ENCODE data around the gene ZSWIM4. TPM values are rescaled to one million over a fixed set of nuclear protein-coding genes. Genes with fewer than 3 reads are reported as not detected.

The ZSWIM4 gene
- total RNA-seq, 1 donor from 2014 or later, result 9.5 TPM

GRCh38 chr19:13756210-13756609 is 39.0 kb upstream of the ZSWIM4 start:
- no peak overlapping the region for H3K4me3 Mint-ChIP-seq (ENCODE audit: unreplicated experiment)
- H3K27me3 Mint-ChIP-seq (ENCODE audit: low read depth), result no peaks in the 10 kb centered on the region
- peaks cover 21% of the 10 kb centered on the region for H3K36me3 Mint-ChIP-seq (ENCODE audit: low read depth)
- DNase-seq (ENCODE audit: low spot score), result no peak
- no peaks in the 10 kb centered on the region for H3K9me3 Mint-ChIP-seq (ENCODE audit: low read depth)
- H3K27ac Mint-ChIP-seq (ENCODE audit: unreplicated experiment), result peak overlapping the region; percentile 20
- TF ChIP-seq, protein P1, sequence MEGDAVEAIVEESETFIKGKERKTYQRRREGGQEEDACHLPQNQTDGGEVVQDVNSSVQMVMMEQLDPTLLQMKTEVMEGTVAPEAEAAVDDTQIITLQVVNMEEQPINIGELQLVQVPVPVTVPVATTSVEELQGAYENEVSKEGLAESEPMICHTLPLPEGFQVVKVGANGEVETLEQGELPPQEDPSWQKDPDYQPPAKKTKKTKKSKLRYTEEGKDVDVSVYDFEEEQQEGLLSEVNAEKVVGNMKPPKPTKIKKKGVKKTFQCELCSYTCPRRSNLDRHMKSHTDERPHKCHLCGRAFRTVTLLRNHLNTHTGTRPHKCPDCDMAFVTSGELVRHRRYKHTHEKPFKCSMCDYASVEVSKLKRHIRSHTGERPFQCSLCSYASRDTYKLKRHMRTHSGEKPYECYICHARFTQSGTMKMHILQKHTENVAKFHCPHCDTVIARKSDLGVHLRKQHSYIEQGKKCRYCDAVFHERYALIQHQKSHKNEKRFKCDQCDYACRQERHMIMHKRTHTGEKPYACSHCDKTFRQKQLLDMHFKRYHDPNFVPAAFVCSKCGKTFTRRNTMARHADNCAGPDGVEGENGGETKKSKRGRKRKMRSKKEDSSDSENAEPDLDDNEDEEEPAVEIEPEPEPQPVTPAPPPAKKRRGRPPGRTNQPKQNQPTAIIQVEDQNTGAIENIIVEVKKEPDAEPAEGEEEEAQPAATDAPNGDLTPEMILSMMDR (IDR thresholded peaks at IDR 0.05), result no peak
- no peaks in the 10 kb centered on the region for H3K4me1 Mint-ChIP-seq (ENCODE audit: low read depth)

GRCh38 chr19:13757805-13758772 is 37.2 kb upstream of the ZSWIM4 start:
- peaks cover 29% of the 10 kb centered on the region for H3K36me3 Mint-ChIP-seq (ENCODE audit: low read depth)
- H3K4me3 Mint-ChIP-seq (ENCODE audit: unreplicated experiment), result no peak overlapping the region
- no peak for DNase-seq (ENCODE audit: low spot score)
- H3K4me1 Mint-ChIP-seq (ENCODE audit: low read depth), result no peaks in the 10 kb centered on the region
- H3K27ac Mint-ChIP-seq (ENCODE audit: unreplicated experiment), result no peak overlapping the region
- TF ChIP-seq, protein P1 (IDR thresholded peaks at IDR 0.05), result no peak
- no peaks in the 10 kb centered on the region for H3K9me3 Mint-ChIP-seq (ENCODE audit: low read depth)
- H3K27me3 Mint-ChIP-seq (ENCODE audit: low read depth), result no peaks in the 10 kb centered on the region

DNA sequence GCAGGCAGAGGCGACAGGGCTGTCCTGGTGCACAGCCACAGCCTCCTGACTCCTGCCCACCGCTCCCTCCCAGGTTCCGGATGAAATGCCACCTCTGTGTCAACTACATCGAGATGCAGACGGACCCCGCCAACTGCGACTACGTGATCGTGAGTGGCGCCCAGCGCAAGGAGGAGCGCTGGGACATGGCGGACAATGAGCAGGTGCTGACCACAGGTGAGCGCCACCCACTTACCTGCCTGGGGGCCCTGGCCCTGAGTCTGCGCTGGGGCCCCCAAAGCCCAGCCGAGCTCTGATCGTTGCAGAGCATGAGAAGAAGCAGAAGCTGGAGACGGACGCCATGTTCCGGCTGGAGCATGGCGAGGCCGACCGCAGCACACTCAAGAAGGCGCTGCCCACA is 36.4 kb upstream of the ZSWIM4 start:
- H3K9me3 Mint-ChIP-seq (ENCODE audit: low read depth), result no peaks in the 10 kb centered on the region
- peaks cover 4% of the 10 kb centered on the region for H3K4me1 Mint-ChIP-seq (ENCODE audit: low read depth)
- TF ChIP-seq, protein P1 (IDR thresholded peaks at IDR 0.05), result no peak
- H3K27ac Mint-ChIP-seq (ENCODE audit: unreplicated experiment), result no peak overlapping the region
- DNase-seq (ENCODE audit: low spot score), result no peak
- no peak overlapping the region for H3K4me3 Mint-ChIP-seq (ENCODE audit: unreplicated experiment)
- H3K36me3 Mint-ChIP-seq (ENCODE audit: low read depth), result peaks cover 29% of the 10 kb centered on the region
- H3K27me3 Mint-ChIP-seq (ENCODE audit: low read depth), result no peaks in the 10 kb centered on the region

GRCh38 chr19:13761423-13761822 is 33.8 kb upstream of the ZSWIM4 start:
- peaks cover 14% of the 10 kb centered on the region for H3K4me1 Mint-ChIP-seq (ENCODE audit: low read depth)
- TF ChIP-seq, protein P1 (IDR thresholded peaks at IDR 0.05), result peak; percentile 31
- H3K36me3 Mint-ChIP-seq (ENCODE audit: low read depth), result peaks cover 21% of the 10 kb centered on the region
- H3K27ac Mint-ChIP-seq (ENCODE audit: unreplicated experiment), result no peak overlapping the region
- no peak overlapping the region for H3K4me3 Mint-ChIP-seq (ENCODE audit: unreplicated experiment)
- no peaks in the 10 kb centered on the region for H3K27me3 Mint-ChIP-seq (ENCODE audit: low read depth)
- no peak for DNase-seq (ENCODE audit: low spot score)
- H3K9me3 Mint-ChIP-seq (ENCODE audit: low read depth), result no peaks in the 10 kb centered on the region

- Mint-ChIP-seq H3K4me3 (ENCODE audit: unreplicated experiment) (no peak overlapping the region), H3K27ac (ENCODE audit: unreplicated experiment) (peak overlapping the region; percentile 8), H3K36me3 (ENCODE audit: low read depth) (peaks cover 16% of the 10 kb centered on the region), H3K27me3 (ENCODE audit: low read depth) (no peaks in the 10 kb centered on the region), H3K4me1 (ENCODE audit: low read depth) (peaks cover 14% of the 10 kb centered on the region), H3K9me3 (ENCODE audit: low read depth) (no peaks in the 10 kb centered on the region)
- TF ChIP-seq, protein P1 (IDR thresholded peaks at IDR 0.05), result no peak
- DNase-seq (ENCODE audit: low spot score), result peak; percentile 90
These were observed 32.5 kb upstream of the ZSWIM4 start for GRCh38 chr19:13762635-13763235.
